NCI-H82 (cell line): ENCODE measurements around the gene UMPS.
"Not testable (repeated sequence)": the region's sequence is repeated elsewhere in the genome, so short reads cannot be mapped to it uniquely, and the experiment has no call there.

Experiments used
- DNase-seq: peaks from one replicate; lab custom pipeline; 2025; lab: John Stamatoyannopoulos, UW

The UMPS gene

DNA sequence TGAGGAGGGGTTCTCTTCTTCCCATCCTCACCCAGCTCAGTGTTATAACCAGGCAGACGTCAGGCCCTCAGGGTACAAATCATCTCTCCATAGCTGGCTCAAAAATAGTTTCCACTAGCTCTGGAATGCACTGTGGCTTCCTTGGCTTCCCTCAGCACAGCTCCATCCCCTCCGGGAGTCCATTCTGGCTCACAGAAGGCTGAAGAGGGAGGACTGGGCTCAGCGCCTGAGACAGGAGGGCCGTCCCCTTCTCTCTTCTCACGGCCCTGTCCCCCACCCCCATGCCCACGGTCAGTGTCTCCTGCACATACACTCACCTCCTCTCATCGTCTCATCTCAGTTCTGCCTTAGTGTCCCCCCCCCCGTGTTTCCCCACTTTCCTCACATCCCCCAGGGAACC, 50.1 kb downstream of the UMPS start:
- no peak for DNase-seq

GRCh38 chr3:124780761-124781475, 50.7 kb downstream of the UMPS start:
- peak; percentile 89 for DNase-seq

DNA sequence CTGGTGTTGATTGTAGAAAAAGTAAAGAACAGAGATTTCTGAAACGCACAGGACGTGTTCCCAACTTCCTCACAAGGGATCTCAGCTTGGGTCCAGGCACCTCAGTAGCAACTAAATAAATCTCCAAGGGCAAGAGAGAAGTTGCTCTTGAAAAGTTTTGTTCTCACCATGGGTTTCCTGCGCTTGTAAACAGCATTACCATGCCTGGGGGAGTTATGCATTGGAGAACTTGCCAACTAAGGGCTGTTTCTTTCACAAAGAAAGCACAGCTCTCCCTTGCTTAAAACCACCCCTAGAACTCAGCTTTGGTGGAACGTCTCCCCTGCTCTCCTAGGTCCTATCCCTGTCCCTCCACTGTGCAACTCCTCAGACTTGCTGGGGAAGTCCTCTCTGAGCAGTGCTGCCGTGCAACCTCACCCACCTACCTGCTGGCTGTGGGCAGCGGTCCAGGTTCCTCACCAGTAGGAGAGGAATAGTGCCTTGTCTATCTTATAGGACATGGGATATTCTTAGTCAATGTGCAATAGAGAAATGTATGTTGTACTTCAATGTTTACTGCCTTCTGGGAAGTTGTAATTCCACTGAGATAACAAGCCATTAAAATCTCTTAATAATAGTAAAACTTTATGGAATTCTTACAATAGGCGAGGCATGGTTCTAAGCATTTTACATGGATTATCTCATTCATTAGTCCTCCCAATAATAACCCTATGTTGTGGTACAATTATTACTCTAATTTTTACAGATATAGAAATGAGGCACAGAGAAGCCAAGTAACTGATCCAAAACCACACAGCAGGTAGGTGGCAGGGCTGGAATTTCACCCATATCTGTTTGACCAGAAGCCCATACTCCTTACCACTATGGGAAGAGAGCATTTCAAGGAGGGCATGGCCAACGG, 51.5 kb downstream of the UMPS start:
- DNase-seq: no peak

GRCh38 chr3:124782377-124782712, 52.1 kb downstream of the UMPS start:
- not testable (repeated sequence) for DNase-seq

DNA sequence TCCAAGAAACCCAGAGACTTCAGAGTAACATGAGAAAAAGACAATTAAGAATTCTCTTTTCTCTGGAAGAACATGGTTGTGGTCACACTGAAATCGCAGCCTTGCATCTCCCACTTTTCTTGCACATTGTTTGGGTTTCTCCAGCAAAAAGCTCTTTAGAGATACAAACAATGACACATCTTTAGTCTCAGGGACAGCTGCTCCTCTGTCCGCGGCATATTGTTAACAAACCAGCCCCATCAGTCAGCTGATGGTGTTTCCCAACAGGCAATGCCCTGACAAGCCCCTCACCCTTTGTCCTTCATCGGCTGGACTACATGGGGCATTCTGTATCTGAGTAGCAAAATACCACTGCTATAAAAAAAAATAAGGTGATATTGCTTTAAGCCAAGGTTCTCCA, 53.4 kb downstream of the UMPS start:
- DNase-seq: no peak

DNA sequence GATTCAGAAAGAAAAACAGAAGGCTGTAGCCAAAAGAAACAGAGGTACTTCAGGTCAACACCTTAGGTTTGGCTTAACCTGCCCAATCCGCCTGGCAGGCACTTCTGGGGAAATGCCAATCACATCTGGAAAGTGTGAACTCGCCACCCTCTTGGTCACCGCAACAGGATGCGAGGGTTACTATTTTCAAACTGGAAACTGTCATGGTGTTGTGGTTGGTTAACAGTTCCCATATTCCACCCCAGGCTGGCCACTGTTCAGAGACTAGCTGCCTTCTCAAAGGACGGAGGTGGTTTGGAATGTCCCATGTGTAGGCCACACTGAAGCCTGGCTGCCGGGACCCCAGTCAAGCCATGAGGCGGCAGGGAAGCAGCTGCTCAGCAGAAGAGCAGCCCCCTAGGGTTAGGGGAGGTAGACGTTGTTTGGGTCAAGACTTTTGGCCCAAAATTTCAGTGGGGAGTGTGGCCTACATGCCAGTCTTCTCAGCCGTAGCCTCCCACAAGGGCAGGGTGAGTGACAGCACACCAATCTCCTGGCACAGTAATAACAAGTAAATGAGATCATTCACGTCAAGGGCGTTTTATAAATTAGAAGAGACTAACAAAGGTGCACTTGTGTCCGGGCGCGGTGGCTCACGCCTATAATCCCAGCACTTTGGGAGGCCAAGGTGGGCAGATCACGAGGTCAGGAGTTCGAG, 54.6 kb downstream of the UMPS start:
- DNase-seq: no peak

- no peak for DNase-seq
These were observed 55.7 kb downstream of the UMPS start for GRCh38 chr3:124785973-124786372.

DNA sequence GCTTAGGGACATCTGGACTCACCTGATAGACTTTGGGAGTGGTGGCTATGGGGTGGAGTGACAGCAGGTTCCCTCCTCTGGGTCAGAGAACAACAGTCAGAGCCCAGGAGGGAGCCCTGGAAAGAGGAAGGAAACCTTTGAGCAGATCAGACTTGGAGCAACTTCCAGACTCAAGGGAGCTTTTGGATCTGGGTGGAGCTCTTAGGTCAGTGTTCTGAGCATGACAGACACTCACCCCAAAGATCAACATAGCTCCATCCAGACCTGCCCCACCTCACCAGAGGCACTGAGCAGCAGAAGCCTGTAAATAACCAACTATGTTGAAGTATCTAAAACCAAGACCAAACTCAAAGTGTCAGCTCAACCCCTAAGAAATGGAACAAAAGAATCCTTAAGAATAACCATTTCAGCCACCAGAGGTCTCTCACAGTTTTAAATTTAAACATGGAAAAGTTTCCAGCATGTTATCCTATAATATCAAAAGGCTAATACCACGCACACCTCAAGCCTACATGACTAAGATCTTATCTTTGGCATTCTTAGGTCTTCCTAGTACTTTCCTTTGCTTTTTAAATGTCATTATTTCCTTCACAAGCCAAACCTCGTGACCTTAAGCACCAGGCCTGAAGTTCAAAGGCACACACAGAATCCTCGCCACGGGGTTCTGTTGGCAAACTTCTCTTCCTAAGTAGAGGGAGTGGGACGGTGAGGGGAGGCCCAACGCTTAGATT, 56.4 kb downstream of the UMPS start:
- no peak for DNase-seq

DNA sequence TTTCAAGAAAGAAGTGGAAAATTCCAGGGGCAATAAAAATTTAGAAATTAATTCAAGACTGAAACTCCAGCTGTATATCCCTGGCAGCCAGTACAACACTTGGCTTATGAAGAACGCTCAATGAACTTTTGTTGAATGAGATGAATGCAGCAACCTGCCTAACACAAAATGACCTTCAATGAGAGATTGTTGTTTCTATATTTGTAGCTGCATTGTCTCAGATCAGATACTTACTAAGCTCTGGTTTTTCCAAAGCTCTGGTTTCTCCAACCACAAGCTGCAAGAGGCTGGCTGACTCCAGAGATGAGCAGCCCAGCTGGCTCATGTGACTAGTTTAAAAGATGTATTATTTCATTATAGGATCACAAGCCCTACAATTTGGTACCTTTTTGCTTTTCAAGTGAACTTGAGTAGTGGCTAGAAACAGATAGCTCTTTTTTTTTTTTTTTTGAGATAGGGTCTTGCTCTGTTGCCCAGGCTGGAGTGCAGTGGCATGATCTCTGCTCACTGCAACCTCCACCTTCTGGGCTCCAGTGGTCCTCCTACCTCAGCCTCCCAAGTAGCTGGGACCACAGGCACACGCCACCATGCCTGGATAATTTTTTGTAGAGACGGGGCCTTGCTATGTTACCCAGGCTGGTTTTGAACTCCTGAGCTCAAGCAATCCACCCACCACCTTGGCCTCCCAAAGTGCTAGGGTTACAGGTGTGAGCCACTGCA, 57.4 kb downstream of the UMPS start:
- no peak for DNase-seq

DNA sequence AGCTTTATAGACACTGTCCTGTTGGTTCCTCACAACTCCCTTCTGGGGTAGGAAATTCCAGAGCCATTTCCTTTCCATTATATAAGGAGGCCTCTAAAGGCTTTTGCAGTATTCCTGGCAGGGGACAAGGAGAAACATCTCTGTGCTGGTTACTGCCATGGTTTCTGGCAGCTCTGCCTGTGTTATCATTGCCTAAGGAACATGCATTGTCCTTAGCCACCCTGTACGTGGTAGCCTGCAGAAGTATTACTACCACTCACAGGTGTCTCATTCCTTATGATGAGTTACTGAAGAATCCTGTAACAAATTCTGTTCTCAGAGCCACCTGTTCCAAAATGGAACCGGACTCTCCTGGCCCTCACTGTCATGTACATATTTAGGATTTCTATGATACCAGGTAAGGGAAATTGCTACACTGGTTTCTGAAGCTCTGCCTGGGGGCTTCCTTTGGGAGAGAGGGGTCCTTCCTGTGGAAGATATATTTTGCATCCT, 58.0 kb downstream of the UMPS start:
- DNase-seq: no peak

DNA sequence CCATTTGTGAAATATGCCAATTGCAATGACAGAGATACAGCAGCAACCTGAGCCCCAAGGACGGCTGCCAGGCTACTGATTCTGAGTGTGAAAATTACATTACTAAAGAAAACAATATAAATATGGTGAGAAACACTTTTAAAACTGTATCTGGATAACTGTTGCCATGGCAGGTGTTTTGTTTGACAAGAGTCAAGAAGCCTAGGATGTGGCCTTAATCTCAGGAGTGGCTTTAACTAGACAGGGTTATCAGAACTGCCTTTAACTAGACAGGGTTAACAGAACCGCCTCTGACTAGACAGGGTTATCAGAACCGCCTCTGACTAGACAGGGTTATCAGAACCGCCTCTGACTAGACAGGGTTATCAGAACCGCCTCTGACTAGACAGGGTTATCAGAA, 58.9 kb downstream of the UMPS start:
- DNase-seq: not testable (repeated sequence)

DNA sequence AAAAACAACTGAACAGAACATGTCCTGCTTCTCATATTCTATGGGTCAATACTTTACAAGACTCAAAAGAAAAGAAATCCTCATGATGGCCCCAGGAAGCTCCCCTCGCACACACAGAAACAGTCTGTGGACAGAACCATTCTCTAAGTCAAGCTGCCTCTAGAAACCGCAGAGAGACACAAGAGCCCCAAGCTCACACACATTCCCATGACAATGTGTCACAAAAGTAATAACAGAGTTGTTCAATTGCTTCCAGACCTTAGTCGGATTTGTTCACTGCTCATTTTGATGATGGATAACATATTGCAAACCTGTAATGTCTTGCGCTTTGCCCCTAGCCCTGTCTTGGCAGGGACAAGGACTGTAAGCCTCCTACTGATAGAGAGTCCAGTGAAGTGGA, 60.9 kb downstream of the UMPS start:
- DNase-seq: no peak

DNA sequence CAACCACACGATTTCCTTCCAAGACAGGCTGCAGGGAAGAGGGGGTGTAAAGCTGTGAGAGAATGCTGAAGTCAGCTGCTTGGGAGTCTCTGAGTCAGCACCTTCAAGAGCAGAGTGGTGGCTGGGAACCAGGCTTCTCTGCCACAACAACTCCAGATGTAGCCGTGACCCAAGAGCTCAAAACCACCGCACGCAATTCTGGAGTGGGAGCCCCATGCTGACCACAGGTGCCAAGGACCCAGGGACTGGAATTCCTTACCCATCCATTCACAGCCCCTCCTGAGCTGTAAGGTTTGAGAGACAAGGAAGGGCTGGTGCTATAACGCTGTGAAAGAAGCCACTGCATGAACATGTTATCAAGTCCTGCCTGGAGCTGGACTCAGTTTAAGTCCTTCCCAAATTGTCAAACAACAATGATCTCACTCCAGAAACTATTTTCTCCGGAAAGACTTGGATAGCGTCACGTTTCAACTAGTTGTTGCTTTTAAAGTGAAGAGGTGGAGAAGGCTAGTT, 61.4 kb downstream of the UMPS start:
- DNase-seq: no peak

- no peak for DNase-seq
These were observed 62.2 kb downstream of the UMPS start for GRCh38 chr3:124792341-124793040.

- DNase-seq: no peak
These were observed 62.9 kb downstream of the UMPS start for GRCh38 chr3:124793054-124793739.

DNA sequence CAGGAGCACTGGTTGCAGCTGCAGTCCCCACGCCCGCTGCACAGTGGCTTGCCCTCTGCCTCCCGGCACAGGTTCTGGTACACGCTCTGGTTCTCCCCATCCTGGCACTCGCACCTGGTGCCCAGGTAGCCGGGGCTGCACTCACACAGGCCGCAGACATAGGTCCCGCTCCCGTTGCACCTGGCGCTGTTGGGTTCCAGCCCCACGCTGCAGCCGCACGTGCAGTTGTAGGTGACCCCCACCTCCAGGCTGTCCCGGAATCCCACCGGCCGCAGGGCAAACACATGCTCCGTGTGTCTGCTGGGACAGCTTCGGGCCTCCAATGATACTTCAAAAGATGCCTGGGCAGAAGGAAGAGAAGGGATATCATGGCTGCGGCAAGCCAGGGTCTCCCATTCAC, 66.2 kb downstream of the UMPS start:
- DNase-seq: no peak

DNA sequence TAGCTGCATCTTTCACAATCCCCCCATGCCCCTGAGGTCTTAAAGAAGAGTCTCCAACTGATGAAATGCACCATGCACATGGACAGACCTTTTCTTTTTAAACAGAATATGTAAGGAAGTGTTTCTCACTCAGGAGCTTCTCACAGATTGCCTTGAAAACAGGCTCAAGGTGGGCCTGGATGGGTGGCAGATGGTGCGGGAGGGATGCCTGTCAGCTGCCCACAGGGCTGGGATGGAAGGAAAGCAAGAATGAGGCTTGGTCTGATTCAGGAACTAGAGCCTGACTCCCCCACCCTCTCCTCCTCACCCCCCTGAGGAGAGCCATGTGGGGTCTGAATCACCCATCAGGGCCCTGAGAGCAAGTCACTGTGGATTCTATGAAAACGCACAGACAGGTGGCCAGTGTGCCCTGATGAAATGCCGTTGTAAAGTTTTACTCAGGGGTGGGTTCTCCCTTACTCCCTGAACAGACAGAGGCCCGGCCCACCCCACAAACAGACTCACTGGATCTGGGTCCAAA, 67.2 kb downstream of the UMPS start:
- peak; percentile 40 for DNase-seq
